ENCODE measurements around the gene CDKAL1.
"Not testable (repeated sequence)": the region's sequence is repeated elsewhere in the genome, so short reads cannot be mapped to it uniquely, and the experiment has no call there.

The CDKAL1 gene

GRCh38 chr6:21235162-21235561 is 700.9 kb downstream of the CDKAL1 start:
- no peak overlapping the region for H3K4me3 ChIP-seq (ENCODE audit: low read depth, low read length)
- TF ChIP-seq, protein P1, sequence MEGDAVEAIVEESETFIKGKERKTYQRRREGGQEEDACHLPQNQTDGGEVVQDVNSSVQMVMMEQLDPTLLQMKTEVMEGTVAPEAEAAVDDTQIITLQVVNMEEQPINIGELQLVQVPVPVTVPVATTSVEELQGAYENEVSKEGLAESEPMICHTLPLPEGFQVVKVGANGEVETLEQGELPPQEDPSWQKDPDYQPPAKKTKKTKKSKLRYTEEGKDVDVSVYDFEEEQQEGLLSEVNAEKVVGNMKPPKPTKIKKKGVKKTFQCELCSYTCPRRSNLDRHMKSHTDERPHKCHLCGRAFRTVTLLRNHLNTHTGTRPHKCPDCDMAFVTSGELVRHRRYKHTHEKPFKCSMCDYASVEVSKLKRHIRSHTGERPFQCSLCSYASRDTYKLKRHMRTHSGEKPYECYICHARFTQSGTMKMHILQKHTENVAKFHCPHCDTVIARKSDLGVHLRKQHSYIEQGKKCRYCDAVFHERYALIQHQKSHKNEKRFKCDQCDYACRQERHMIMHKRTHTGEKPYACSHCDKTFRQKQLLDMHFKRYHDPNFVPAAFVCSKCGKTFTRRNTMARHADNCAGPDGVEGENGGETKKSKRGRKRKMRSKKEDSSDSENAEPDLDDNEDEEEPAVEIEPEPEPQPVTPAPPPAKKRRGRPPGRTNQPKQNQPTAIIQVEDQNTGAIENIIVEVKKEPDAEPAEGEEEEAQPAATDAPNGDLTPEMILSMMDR (IDR thresholded peaks at IDR 0.05; ENCODE audit: borderline replicate concordance, insufficient read depth, low read depth, low read length) = no peak

- no peak overlapping the region for H3K4me3 ChIP-seq (ENCODE audit: low read depth, low read length)
Observed at GRCh38 chr6:21238208-21238607, 704.0 kb downstream of the CDKAL1 start.

DNA sequence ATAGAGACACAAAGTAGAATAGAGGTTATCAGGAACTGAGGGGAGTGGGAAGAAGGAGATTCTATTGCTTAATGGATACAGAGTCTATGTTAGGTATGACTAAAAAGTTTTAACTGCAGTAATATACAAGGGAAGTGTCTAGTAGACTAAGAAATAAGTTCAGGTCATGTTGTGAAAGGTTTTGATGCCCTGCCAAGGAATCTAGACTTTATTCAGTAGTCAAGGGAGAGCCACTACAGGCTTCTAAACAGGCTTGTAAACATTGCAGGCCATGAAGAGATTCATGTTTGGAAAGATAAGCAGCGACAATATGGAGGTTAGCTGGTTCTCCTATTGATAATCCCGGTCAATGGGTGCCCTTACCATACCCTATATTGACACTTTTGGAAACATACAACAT is 706.5 kb downstream of the CDKAL1 start:
- no peak overlapping the region for H3K4me3 ChIP-seq (ENCODE audit: low read depth, low read length)
- TF ChIP-seq, protein P1 (IDR thresholded peaks at IDR 0.05; ENCODE audit: borderline replicate concordance, insufficient read depth, low read depth, low read length) = no peak

More at GRCh38 chr6:21238208-21238607, 704.0 kb downstream of the CDKAL1 start:
- TF ChIP-seq, protein P1 (IDR thresholded peaks at IDR 0.05; ENCODE audit: borderline replicate concordance, insufficient read depth, low read depth, low read length) = no peak

GRCh38 chr6:21241231-21242130 is 707.2 kb downstream of the CDKAL1 start:
- TF ChIP-seq, protein P1 (IDR thresholded peaks at IDR 0.05; ENCODE audit: borderline replicate concordance, insufficient read depth, low read depth, low read length) = no peak
- H3K4me3 ChIP-seq (ENCODE audit: low read depth, low read length) = no peak overlapping the region

DNA sequence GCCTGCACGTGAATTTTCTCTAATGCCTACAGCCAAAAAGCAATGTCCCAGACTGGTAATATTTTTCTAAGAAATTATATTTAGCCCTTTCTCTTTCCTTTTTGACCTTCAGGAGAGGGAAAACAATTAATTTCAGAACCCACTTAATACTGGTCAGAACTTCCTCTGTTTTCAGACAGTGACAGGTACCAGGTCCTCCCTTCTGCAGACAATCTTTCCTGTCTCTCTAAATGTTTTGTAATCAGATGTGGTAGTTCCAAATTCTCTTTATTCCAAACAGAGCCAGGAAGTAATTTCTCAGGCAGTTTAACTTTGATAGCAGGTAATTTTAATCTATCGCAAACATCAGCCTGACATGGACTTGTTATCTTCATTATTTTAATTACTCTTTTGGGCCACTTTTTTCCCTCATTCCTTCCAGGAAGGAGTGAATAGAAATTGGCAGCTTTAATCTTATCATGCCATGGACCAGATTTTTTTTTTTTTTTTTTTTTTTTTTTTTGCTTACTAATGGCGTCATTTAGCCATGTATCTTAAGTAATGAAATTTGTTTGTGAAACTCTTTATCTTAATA is 710.7 kb downstream of the CDKAL1 start:
- TF ChIP-seq, protein P1 (IDR thresholded peaks at IDR 0.05; ENCODE audit: borderline replicate concordance, insufficient read depth, low read depth, low read length) = no peak
- H3K4me3 ChIP-seq (ENCODE audit: low read depth, low read length) = no peak overlapping the region

DNA sequence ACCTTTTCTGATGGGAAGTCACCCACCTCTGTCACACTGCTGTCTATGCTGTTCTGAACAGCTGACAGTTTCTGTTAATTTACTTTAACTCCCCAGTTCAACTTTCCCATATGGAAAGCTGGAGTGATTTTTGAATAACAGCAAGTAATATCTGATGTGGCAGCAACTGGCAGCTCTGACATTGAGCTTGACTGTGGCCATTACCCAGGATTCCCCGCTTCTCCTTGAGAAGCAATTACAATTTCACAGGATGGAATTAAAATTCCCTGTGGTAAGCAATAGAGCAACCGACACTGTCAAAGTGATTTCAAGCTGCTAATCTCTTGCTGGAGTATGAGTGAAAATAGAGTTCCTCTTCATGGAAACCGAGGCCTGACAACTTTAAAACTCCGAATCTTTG is 711.2 kb downstream of the CDKAL1 start:
- no peak overlapping the region for H3K4me3 ChIP-seq (ENCODE audit: low read depth, low read length)
- TF ChIP-seq, protein P1 (IDR thresholded peaks at IDR 0.05; ENCODE audit: borderline replicate concordance, insufficient read depth, low read depth, low read length) = no peak

GRCh38 chr6:21246075-21246474 is 711.8 kb downstream of the CDKAL1 start:
- TF ChIP-seq, protein P1 (IDR thresholded peaks at IDR 0.05; ENCODE audit: borderline replicate concordance, insufficient read depth, low read depth, low read length) = no peak
- no peak overlapping the region for H3K4me3 ChIP-seq (ENCODE audit: low read depth, low read length)

DNA sequence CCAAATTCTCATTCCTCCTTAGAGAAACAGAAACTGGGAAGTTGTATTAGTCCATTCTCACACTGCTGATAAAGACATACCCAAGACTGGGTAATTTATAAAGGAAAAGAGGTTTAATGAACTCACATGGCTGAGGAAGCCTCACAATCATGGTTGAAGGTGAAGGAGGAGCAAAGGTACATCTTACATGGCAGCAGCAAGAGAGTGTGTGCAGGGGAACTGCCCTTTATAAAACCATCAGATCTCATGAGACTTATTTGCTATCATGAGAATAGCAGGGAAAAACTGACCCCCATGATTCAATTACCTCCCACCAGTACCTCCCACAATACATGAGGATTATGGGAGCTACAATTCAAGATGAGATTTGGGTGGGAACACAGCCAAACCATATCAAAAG is 720.2 kb downstream of the CDKAL1 start:
- H3K4me3 ChIP-seq (ENCODE audit: low read depth, low read length) = not testable (repeated sequence)
